ENCODE data around the gene RAI14.

- TF ChIP-seq CTCF (conservative IDR thresholded peaks at IDR 0.05; ENCODE audit: low read depth, low read length), result no peak
- no peak for TF ChIP-seq EZH2 (IDR thresholded peaks at IDR 0.05; ENCODE audit: borderline replicate concordance, low read depth, low read length, poor library complexity, severe bottlenecking)
These were observed 1.9 kb downstream of the RAI14 start for GRCh38 chr5:34657988-34658387.

Measured in A673 (cell line).